ENCODE data around the gene FAM83B. TPM values are rescaled to one million over a fixed set of nuclear protein-coding genes. Genes with fewer than 3 reads are reported as not detected.

Gene FAM83B
- total and polyA plus RNA-seq, 2 of the 13 experiments (the other 11 are each of a cell fraction or from before 2014, with no cell fraction given) = not detected

DNA sequence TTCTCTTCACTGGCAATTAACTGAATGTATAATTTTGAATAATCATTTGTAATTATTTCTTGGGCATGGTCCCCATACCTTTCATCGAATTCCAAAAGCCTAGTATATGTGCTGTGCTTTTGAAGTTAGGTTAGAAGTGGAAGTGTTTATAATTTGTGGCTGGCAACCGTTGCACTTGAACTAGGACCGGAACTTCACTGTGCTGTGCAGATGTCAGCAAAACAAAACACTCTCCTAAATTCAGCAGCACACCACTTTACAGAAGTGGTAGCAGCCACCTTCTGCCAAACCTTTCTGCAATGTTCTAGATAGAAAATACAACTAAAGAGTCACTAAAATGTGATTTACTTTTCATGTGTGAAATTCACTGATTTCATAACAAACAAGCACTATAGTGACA lies 111.9 kb downstream of the FAM83B start:
- in situ Hi-C loops (cut with HindIII; ENCODE audit: extremely low pct_ligation_motif_present, low pct_unique_long_range_greater_than_20kb) (no loop called here), intact Hi-C loops (cut with micrococcal nuclease; ENCODE audit: unreplicated experiment) (no loop called here)
- H2AFZ ChIP-seq (ENCODE audit: low read length) = no peak overlapping the region
- FAIRE-seq (no peak), ATAC-seq (no peak), DNase-seq (ENCODE audit: low spot score) (no peak)
- no peaks in the 10 kb centered on the region for H3K4me1 ChIP-seq (ENCODE audit: insufficient read depth, low read length)
- BruUV-seq (replicated peaks) = no TSS peak
- ChIA-PET CTCF (ENCODE audit: low intra/inter-chr PET ratio, low total read pairs) (no interaction called here), POLR2A (no interaction called here)
- WGBS (ENCODE audit: low lambda C conversion rate) = 16% methylated on average over 3 of the region's 3 CpGs
- no peak overlapping the region for H3K9ac ChIP-seq (ENCODE audit: insufficient read depth, low read depth, low read length)
- no peak overlapping the region for H3K4me3 ChIP-seq (replicated peaks in 1 of 3; ENCODE audit: insufficient read depth in 1 of 3, low read depth in 2 of 3, low read length in 3 of 3)
- no peaks in the 10 kb centered on the region for H3K79me2 ChIP-seq (ENCODE audit: insufficient read depth, low read length)
- no peaks in the 10 kb centered on the region for H3K27me3 ChIP-seq (ENCODE audit: control insufficient read depth in 1 of 2, insufficient read depth in 2 of 2, low read length in 2 of 2)
- no peaks in the 10 kb centered on the region for H4K20me1 ChIP-seq (ENCODE audit: insufficient read depth, low read length)
- H3K4me2 ChIP-seq (ENCODE audit: low read depth, low read length) = no peak overlapping the region
- TF ChIP-seq ZNF660 (CRISPR knock-in tag; IDR thresholded peaks at IDR 0.05; ENCODE audit: borderline replicate concordance, low read depth) = no peak
- TF ChIP-seq ZNF782 (CRISPR knock-in tag; IDR thresholded peaks at IDR 0.05; ENCODE audit: borderline replicate concordance) = no peak
- no peak for TF ChIP-seq MAFF (IDR thresholded peaks at IDR 0.05; ENCODE audit: low read depth, low read length)
- TF ChIP-seq TAF1 (CRISPR knock-in tag; IDR thresholded peaks at IDR 0.05) = no peak
- no peak for TF ChIP-seq ATF1 (CRISPR knock-in tag; IDR thresholded peaks at IDR 0.05)
- TF ChIP-seq, protein P1, sequence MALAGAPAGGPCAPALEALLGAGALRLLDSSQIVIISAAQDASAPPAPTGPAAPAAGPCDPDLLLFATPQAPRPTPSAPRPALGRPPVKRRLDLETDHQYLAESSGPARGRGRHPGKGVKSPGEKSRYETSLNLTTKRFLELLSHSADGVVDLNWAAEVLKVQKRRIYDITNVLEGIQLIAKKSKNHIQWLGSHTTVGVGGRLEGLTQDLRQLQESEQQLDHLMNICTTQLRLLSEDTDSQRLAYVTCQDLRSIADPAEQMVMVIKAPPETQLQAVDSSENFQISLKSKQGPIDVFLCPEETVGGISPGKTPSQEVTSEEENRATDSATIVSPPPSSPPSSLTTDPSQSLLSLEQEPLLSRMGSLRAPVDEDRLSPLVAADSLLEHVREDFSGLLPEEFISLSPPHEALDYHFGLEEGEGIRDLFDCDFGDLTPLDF (CRISPR knock-in tag; IDR thresholded peaks at IDR 0.05) = no peak
- TF ChIP-seq ZBTB39 (CRISPR knock-in tag; IDR thresholded peaks at IDR 0.05) = no peak
- TF ChIP-seq ZNF30 (CRISPR knock-in tag; IDR thresholded peaks at IDR 0.05) = no peak
- TF ChIP-seq NR2C2 (CRISPR knock-in tag; IDR thresholded peaks at IDR 0.05; ENCODE audit: borderline replicate concordance) = no peak
- TF ChIP-seq AKAP8 (CRISPR knock-in tag; IDR thresholded peaks at IDR 0.05) = no peak
- TF ChIP-seq ZNF589 (CRISPR knock-in tag; conservative IDR thresholded peaks at IDR 0.05) = no peak
- TF ChIP-seq, protein P2, sequence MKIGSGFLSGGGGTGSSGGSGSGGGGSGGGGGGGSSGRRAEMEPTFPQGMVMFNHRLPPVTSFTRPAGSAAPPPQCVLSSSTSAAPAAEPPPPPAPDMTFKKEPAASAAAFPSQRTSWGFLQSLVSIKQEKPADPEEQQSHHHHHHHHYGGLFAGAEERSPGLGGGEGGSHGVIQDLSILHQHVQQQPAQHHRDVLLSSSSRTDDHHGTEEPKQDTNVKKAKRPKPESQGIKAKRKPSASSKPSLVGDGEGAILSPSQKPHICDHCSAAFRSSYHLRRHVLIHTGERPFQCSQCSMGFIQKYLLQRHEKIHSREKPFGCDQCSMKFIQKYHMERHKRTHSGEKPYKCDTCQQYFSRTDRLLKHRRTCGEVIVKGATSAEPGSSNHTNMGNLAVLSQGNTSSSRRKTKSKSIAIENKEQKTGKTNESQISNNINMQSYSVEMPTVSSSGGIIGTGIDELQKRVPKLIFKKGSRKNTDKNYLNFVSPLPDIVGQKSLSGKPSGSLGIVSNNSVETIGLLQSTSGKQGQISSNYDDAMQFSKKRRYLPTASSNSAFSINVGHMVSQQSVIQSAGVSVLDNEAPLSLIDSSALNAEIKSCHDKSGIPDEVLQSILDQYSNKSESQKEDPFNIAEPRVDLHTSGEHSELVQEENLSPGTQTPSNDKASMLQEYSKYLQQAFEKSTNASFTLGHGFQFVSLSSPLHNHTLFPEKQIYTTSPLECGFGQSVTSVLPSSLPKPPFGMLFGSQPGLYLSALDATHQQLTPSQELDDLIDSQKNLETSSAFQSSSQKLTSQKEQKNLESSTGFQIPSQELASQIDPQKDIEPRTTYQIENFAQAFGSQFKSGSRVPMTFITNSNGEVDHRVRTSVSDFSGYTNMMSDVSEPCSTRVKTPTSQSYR (CRISPR knock-in tag; IDR thresholded peaks at IDR 0.05; ENCODE audit: borderline replicate concordance) = no peak
- no peak for TF ChIP-seq TGIF2 (CRISPR knock-in tag; IDR thresholded peaks at IDR 0.05)
- no peak for TF ChIP-seq ZBTB4 (CRISPR knock-in tag; IDR thresholded peaks at IDR 0.05; ENCODE audit: borderline replicate concordance)
- TF ChIP-seq MAFK (conservative IDR thresholded peaks at IDR 0.05 in 1 of 2, IDR thresholded peaks at IDR 0.05 in 1 of 2; ENCODE audit: low read length in 2 of 2) = no peak
- TF ChIP-seq SCMH1 (CRISPR knock-in tag; IDR thresholded peaks at IDR 0.05; ENCODE audit: borderline replicate concordance) = no peak
- no peaks in the 10 kb centered on the region for H3K36me3 ChIP-seq (replicated peaks in 1 of 2; ENCODE audit: control insufficient read depth in 1 of 2, insufficient read depth in 2 of 2, low read length in 2 of 2)
- H3K27ac ChIP-seq (ENCODE audit: extremely low read length, insufficient read depth, low read length) = no peak overlapping the region
- no peaks in the 10 kb centered on the region for H3K9me3 ChIP-seq (ENCODE audit: low read length)

Measured in HepG2 (cell line).